ENCODE results near the gene UFD1. TPM values are rescaled to one million over a fixed set of nuclear protein-coding genes. Genes with fewer than 3 reads are reported as not detected.

UFD1 gene
- total RNA-seq, 2 donors from 2014 or later, result 22.7 to 33.8 TPM

- H3K4me3 ChIP-seq, result no peak overlapping the region
- no peak for TF ChIP-seq CTCF (IDR thresholded peaks at IDR 0.05)
- H3K4me1 ChIP-seq, result peaks cover 0 to 25% of the 10 kb centered on the region in 2 donors
- no peak for DNase-seq (ENCODE audit: low spot score)
- H3K36me3 ChIP-seq, result peaks cover 19% of the 10 kb centered on the region
- H3K9me3 ChIP-seq, result no peaks in the 10 kb centered on the region
- no peaks in the 10 kb centered on the region for H3K27me3 ChIP-seq
- no peak overlapping the region for H3K27ac ChIP-seq
Observed at GRCh38 chr22:19412478-19412877, 66.5 kb downstream of the UFD1 start.

- no peaks in the 10 kb centered on the region for H3K27me3 ChIP-seq
- no peak overlapping the region for H3K4me3 ChIP-seq
- peak overlapping the region in 1 of 2 donors; percentile 35 for H3K27ac ChIP-seq
- TF ChIP-seq CTCF (IDR thresholded peaks at IDR 0.05), result no peak
- no peak for DNase-seq (ENCODE audit: low spot score)
- no peaks in the 10 kb centered on the region for H3K9me3 ChIP-seq
- peaks cover 23% of the 10 kb centered on the region for H3K36me3 ChIP-seq
- H3K4me1 ChIP-seq, result peaks cover 0 to 32% of the 10 kb centered on the region in 2 donors
Observed at GRCh38 chr22:19411690-19412045, 67.3 kb downstream of the UFD1 start.

GRCh38 chr22:19410941-19411689, 67.9 kb downstream of the UFD1 start:
- Histone ChIP-seq H3K9me3 (no peaks in the 10 kb centered on the region), H3K36me3 (peaks cover 28% of the 10 kb centered on the region), H3K27ac (peak overlapping the region in 1 of 2 donors; percentile 35), H3K27me3 (no peaks in the 10 kb centered on the region), H3K4me3 (no peak overlapping the region), H3K4me1 (peaks cover 0 to 32% of the 10 kb centered on the region in 2 donors)
- no peak for DNase-seq (ENCODE audit: low spot score)
- no peak for TF ChIP-seq CTCF (IDR thresholded peaks at IDR 0.05)

- TF ChIP-seq CTCF (IDR thresholded peaks at IDR 0.05), result no peak
- H3K36me3 ChIP-seq, result peaks cover 47% of the 10 kb centered on the region
Observed at GRCh38 chr22:19407649-19408606, 71.1 kb downstream of the UFD1 start.

GRCh38 chr22:19406846-19407245, 72.1 kb downstream of the UFD1 start:
- Histone ChIP-seq H3K36me3 (peaks cover 47% of the 10 kb centered on the region), H3K27ac (no peak overlapping the region), H3K9me3 (no peaks in the 10 kb centered on the region), H3K4me1 (peaks cover 0 to 26% of the 10 kb centered on the region in 2 donors), H3K4me3 (no peak overlapping the region), H3K27me3 (no peaks in the 10 kb centered on the region)
- TF ChIP-seq CTCF (IDR thresholded peaks at IDR 0.05), result no peak
- no peak for DNase-seq (ENCODE audit: low spot score)

More at GRCh38 chr22:19407649-19408606, 71.1 kb downstream of the UFD1 start:
- no peak for DNase-seq (ENCODE audit: low spot score)
- no peak overlapping the region for H3K4me3 ChIP-seq
- no peaks in the 10 kb centered on the region for H3K9me3 ChIP-seq
- H3K27ac ChIP-seq, result peak overlapping the region in 1 of 2 donors; percentile 12
- peaks cover 0 to 32% of the 10 kb centered on the region in 2 donors for H3K4me1 ChIP-seq
- no peaks in the 10 kb centered on the region for H3K27me3 ChIP-seq

All from right atrium auricular region (tissue), 2 donors.